SK-N-SH treated with all-trans-retinoic acid at 6 μM for 48 hours (cell line): ENCODE data around the gene MARK1.

Experiments
- ARNTL ChIP-seq: fragments of 450-650 bp; formaldehyde crosslinking; IDR thresholded peaks from 2 replicates; pipeline ENCODE4 v1.5.0; 2020; ENCODE audit warnings: low read depth, mild to moderate bottlenecking, moderate library complexity, borderline replicate concordance
- PATZ1 ChIP-seq: fragments of 250-450 bp; sonication (Bioruptor Pico); IDR thresholded peaks from 2 replicates; pipeline ENCODE4 v1.8.0; 2020; ENCODE audit warnings: mild to moderate bottlenecking, moderate library complexity, borderline replicate concordance
- TOX ChIP-seq: fragments of 250-450 bp; sonication (Bioruptor Pico); IDR thresholded peaks from 2 replicates; pipeline ENCODE4 v1.8.0; 2021; ENCODE audit warnings: mild to moderate bottlenecking, moderate library complexity, borderline replicate concordance

GRCh38 chr1:220544901-220545303 is 17.0 kb downstream of the MARK1 start:
- no peak for TF ChIP-seq ARNTL (CRISPR knock-in tag)
- TF ChIP-seq TOX (CRISPR knock-in tag) = no peak
- TF ChIP-seq PATZ1 (CRISPR knock-in tag) = no peak
